NCI-H748 treated with DMSO at 0.1 percent for 48 hours (cell line): ENCODE results near the gene GNA12.

Experiments used
- DNase-seq: peaks from one replicate; lab custom pipeline; 2025; lab: John Stamatoyannopoulos, UW

GNA12 gene

DNA sequence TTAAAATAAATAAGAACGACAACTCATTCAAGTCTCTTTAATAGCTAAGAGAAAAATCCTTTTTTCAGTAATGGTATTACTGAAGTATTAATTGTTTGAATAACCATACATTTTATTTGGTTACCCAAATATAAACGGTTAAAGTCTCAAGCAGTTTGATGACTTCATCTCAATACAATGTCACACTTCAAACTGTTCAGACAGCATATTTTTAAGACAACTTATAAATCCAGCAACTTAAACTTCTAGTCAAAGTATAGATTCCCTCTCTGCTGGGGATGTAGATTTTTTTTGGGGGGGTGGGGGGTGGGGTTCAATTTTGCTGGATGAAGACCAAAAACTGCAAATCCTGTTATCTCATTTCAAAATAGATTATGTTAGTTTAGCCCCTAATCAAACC is 42.0 kb downstream of the GNA12 start:
- no peak for DNase-seq

DNA sequence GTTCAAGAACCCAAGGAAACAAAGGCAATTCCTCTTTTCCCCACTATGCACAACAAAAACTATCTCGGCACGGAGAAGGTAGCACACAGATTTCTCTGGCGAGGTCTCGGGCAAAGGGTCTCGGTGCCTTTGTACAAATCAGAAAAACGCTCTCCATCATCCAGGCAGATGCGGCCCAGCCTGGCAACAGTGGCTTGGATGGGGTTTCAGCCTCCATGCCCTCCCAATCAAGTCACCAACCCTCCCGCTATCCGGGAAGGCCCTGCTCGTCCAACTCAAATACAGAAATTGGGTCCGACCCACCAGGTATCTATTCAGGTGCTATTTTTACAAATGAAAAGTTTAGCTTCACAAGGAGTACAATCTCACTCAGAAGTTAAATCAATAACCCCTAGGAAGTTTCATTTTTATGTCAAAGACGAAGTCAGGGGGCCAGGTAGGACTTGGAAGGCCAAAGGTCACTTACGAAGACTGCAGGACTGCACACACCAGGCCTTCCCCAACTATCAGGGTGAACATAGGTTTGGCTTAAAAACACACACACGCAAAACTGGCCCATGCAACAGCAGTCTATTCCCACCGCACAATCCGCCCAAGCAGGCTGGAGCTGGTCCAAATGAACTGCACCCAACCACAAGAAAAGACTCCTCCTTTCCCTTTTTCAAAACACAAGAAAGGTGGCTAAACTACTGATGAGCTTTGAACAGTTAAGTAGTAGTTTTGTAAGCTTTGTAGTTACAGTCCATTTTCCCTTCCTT is 43.0 kb downstream of the GNA12 start:
- DNase-seq: no peak

- DNase-seq: no peak
Measured at GRCh38 chr7:2800220-2800930, 43.7 kb downstream of the GNA12 start.

DNA sequence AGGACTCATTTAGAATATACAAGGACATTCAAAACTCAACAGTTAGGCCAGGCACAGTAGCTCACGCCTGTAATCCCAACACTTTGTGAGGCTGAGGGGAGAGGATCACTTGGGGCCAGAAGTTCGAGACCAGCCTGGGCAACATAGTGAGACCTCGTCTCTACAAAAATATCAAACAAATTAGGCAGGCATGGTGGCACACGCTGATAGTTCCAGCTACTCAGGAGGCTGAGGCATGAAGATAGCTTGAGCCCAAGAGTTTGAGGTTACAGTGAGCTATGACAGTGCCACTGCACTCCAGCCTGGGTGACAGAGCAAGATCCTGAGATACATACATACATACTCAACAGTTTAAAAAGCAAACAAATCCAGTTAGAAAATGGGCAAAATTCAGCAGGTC is 44.9 kb downstream of the GNA12 start:
- DNase-seq: no peak

- DNase-seq: no peak
Measured at GRCh38 chr7:2798669-2799068, 45.4 kb downstream of the GNA12 start.

GRCh38 chr7:2796358-2797352 is 47.5 kb downstream of the GNA12 start:
- DNase-seq: no peak

- no peak for DNase-seq
Measured at GRCh38 chr7:2795906-2796305, 48.2 kb downstream of the GNA12 start.

GRCh38 chr7:2794836-2795636 is 49.1 kb downstream of the GNA12 start:
- no peak for DNase-seq

DNA sequence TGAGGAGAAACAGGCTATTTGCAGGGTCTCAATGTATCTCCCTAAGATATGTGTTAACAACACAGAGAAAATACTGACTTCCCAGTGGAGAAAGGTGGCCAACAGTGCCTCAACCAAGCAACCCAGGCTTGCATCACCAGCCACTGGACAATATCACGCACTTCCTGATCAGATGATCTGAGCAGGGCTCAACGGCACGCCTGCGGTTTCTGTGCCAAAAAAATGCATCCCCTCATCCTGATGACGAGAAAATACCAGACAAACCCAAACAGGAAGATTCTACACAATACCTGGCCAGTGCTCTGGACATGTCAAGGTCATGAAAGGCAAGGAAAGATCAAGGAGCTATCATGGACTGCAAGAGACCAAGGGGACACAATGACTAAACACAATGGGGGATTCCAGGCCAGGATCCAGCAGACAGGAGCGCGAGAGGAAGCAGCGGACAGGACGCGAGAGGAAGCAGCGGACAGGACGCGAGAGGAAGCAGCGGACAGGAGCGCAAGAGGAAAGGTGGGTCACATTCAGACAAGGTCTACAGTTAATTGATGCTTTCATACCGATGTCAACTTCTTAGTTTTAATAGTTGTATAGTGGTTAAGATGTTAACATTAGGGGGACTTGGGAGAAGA is 51.1 kb downstream of the GNA12 start:
- DNase-seq: no peak

GRCh38 chr7:2792235-2792634 is 51.9 kb downstream of the GNA12 start:
- DNase-seq: no peak

DNA sequence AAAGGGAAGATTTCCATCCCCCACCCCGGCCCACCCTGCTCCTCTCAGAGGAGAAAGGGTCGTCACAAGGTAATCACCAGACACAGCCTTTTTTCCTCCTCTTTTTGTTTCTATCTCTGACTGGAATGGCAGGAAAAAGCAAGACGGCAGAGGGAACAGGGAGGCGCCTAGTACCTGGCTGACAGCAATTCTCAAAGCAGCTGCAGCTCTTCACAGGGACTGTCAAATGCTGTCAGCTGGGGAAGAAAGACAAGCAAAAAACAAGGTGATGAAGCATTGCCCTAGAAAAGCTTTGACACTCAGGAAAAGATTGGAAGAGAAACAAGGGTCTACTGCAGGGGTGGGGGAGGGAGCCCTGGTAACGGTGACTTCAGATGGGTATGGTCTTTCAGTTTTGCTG is 52.7 kb downstream of the GNA12 start:
- DNase-seq: no peak

- DNase-seq: no peak
Measured at GRCh38 chr7:2787251-2787951, 56.7 kb downstream of the GNA12 start.

DNA sequence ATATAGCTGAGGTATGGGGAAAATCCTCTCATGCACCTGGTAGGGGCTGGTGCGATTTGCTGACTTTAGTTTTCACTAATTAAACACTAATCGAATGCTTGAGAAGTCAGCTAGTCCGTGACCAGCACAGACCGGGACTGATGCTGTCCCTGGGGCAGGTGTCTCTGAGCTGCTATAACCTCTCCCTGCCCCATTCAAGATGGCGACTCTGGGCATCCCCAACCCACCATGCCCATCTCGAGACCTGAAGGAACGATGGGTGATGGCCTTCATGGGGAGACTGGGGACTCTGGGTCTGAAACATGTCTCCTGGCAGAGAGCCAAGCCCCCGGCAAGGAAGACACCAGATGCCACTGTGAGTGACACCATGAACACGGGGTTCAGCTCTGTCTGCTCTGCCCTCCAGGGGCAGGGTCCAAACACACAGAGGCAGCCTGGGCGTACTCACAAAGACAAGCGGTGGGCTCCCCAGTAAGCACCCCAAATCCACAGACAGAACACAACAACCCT is 57.4 kb downstream of the GNA12 start:
- DNase-seq: no peak

- DNase-seq: no peak
Measured at GRCh38 chr7:2785071-2785500, 59.0 kb downstream of the GNA12 start.

- no peak for DNase-seq
Measured at GRCh38 chr7:2782565-2782964, 61.5 kb downstream of the GNA12 start.

DNA sequence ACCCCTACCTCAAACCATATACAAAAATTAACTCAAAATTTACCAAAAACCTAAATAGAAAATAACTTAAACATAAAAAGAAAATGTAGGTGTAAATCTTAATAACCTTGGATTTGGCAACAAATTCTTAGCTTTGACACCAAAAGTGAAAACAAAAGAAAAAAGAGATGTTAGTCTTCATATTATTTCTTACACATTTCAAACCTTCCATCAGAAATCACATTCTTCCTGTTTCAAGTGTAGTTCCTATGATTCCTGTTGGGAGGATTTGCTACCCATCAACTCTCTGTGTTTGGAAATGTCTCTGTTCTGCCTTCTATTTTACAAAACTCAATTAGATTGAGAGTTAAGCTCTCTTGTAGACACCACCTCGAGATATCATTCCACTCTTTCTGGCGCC is 62.0 kb downstream of the GNA12 start:
- no peak for DNase-seq

- DNase-seq: no peak
Measured at GRCh38 chr7:2781636-2782035, 62.5 kb downstream of the GNA12 start.

DNA sequence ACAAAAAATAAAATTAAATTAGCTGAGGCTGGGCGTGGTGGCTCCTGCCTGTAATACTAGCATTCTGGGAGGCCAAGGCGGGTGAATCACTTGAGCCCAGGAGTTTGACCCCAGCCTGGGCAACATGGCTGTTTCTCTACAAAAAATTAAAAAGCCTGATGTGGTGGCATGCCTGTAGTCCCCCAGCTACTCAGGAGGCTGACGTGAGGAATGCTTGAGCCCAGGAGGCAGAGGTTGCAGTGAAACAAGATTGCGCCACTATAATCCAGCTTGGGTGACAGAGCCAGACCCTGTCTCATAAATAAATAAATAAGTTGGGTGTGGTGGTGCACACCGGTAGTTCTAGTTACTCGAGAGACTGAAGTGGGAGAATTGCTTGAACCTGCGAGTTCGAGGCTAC is 65.1 kb downstream of the GNA12 start:
- DNase-seq: no peak

GRCh38 chr7:2777898-2778535 is 66.1 kb downstream of the GNA12 start:
- DNase-seq: no peak

GRCh38 chr7:2776401-2776800 is 67.7 kb downstream of the GNA12 start:
- no peak for DNase-seq
